OCI-LY7 (cell line): ENCODE data around the gene INSRR. TPM values are rescaled to one million over a fixed set of nuclear protein-coding genes. Genes with fewer than 3 reads are reported as not detected.

Source experiments
- BruUV-seq: library from RNA; stranded (reverse); fragments of 400-500 nt; replicated peaks from 2 replicates; lab custom pipeline; 2021; lab: Mats Ljungman, UMichigan
- CTCF ChIA-PET: fragments of 300-600 bp; sonication (Branson Sonifier 250); formaldehyde crosslinking; loops from one replicate; lab custom pipeline; 2022; ENCODE audit warnings: antibody characterized with exemption; ENCODE audit not compliant: unreplicated experiment; lab: Charles Lee
- POLR2A ChIA-PET: fragments of 300-600 bp; sonication (Branson Sonifier 250); formaldehyde crosslinking; loops from one replicate; lab custom pipeline; 2022; ENCODE audit warnings: antibody characterized with exemption; lab: Charles Lee
- DNase-seq: peaks from one replicate; pipeline ENCODE4 v3.0.0-alpha.2; 2015; ENCODE audit warnings: low spot score
- H2AFZ ChIP-seq: fragments of 200-600 bp; sonication (generic), shearing (Covaris generic); 2 replicates; pipeline ENCODE4 v1.6.1; 2014; ENCODE audit warnings: mild to moderate bottlenecking, antibody characterized with exemption, low read length, moderate library complexity
- H3K27ac ChIP-seq: fragments of 200-600 bp; sonication (generic); 2 replicates; pipeline ENCODE4 v1.5.1; 2014; ENCODE audit warnings: mixed run types, low read depth, mild to moderate bottlenecking, moderate library complexity, low read length, inconsistent platforms; ENCODE audit not compliant: poor library complexity, severe bottlenecking
- H3K36me3 ChIP-seq: fragments of 200-600 bp; sonication (generic); 2 replicates; pipeline ENCODE4 v1.6.1; 2014; ENCODE audit warnings: mild to moderate bottlenecking, antibody characterized with exemption, low read length, moderate library complexity, mixed read lengths; ENCODE audit not compliant: insufficient read depth
- H3K4me1 ChIP-seq: fragments of 200-600 bp; sonication (generic); 2 replicates; pipeline ENCODE4 v1.5.1; 2014; ENCODE audit warnings: mild to moderate bottlenecking, low read length; ENCODE audit not compliant: insufficient read depth, poor library complexity, severe bottlenecking
- H3K4me2 ChIP-seq: fragments of 200-600 bp; sonication (generic); 2 replicates; pipeline ENCODE4 v1.6.1; 2014; ENCODE audit warnings: mild to moderate bottlenecking, low read length
- H3K4me3 ChIP-seq: fragments of 200-600 bp; sonication (generic); 2 replicates; pipeline ENCODE4 v1.5.1; 2014; ENCODE audit warnings: mild to moderate bottlenecking, low read depth, low read length; ENCODE audit not compliant: poor library complexity, severe bottlenecking
- H3K79me2 ChIP-seq: fragments of 200-600 bp; sonication (generic); 2 replicates; pipeline ENCODE4 v1.6.1; 2016; ENCODE audit warnings: low read depth, mild to moderate bottlenecking, low read length, moderate library complexity, mixed read lengths; ENCODE audit not compliant: insufficient read depth
- H3K9me2 ChIP-seq: fragments of 200-600 bp; sonication (generic); 2 replicates; pipeline ENCODE4 v1.6.1; 2016; ENCODE audit warnings: mild to moderate bottlenecking, low read length, mixed read lengths; ENCODE audit not compliant: insufficient read depth
- H3K9me3 ChIP-seq: fragments of 200-600 bp; sonication (generic); 2 replicates; pipeline ENCODE4 v1.6.1; 2014; ENCODE audit warnings: mild to moderate bottlenecking, mixed run types, low read length, mixed read lengths
- H4K20me1 ChIP-seq: fragments of 200-600 bp; sonication (generic); 2 replicates; pipeline ENCODE4 v1.6.1; 2014; ENCODE audit warnings: mild to moderate bottlenecking, antibody characterized with exemption, low read length, moderate library complexity, mixed read lengths; ENCODE audit not compliant: insufficient read depth
- EZH2phosphoT487 ChIP-seq: fragments of 200-600 bp; sonication (generic); IDR thresholded peaks from 2 replicates; pipeline ENCODE4 v1.6.1; 2018; ENCODE audit warnings: low read depth, borderline replicate concordance, mild to moderate bottlenecking, mixed run types, antibody characterized with exemption, low read length, moderate library complexity, mixed read lengths
- intact Hi-C: fragments of 100-400 bp; cut with micrococcal nuclease; formaldehyde crosslinking; loops from one replicate; pipeline ENCODE4 v1.10.0; 2022; ENCODE audit not compliant: unreplicated experiment
- total RNA-seq, 2 experiments: library from RNA; depleted of rRNA in 1 of 2; stranded (reverse); fragments of >200 nt in 1 of 2; shearing (Covaris generic) in 1 of 2; gene quantifications; 2 replicates each; pipeline ENCODE4 v1.2.3, GENCODE V29; 2014 to 2022
- TF ChIP-seq, protein P1 (sequence below): fragments of 200-600 bp; sonication (generic); conservative IDR thresholded peaks from 2 replicates; pipeline ENCODE4 v1.5.1; 2014; ENCODE audit warnings: mild to moderate bottlenecking, antibody characterized with exemption, low read length, moderate library complexity, mixed read lengths

The INSRR gene
- total RNA-seq, 2 experiments from 2014 or later, result not detected

DNA sequence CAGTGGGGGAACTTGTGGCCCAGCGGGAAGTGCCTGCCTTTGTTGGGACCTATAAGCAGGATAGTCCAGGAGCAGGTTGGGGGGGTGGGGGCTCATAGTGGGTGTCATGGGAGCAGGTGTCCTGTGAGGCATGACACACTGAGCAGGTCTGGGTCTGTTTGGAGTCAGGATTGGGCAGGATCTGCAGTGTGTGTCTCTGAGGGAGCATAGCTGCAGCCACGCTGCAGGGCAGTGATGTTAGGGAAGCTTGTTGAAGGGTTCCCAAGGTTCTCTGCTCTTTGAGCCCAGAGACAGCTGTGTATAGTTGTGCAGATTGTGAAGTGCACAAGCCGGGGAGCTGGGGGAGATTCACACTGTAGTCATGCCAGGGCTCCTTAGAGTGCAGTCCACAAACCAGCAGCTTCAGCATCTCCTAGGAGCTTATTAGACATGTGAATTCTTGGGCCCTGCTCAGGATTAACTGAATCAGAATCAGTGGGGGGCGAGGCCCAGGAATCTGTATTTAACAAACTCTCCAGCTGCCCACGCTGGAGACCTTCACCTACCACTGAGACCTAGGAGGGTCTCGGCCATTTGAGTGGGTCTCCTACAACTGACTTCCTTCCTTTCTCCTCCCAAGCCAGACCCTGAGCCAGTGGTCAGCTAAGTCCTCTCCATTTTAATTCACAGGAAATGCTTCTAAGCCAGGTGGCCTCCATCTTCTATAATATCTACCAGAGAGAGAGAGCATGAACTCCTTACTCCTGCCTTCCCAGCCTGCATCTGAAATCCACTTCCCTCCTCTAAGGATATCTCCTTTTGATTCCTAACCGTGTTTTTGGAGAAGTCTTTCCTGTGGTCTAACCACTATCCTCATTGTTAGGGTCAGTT is 11.1 kb downstream of the INSRR start:
- Histone ChIP-seq H4K20me1 (no peaks in the 10 kb centered on the region), H3K27ac (no peak overlapping the region), H3K4me1 (no peaks in the 10 kb centered on the region), H3K9me2 (no peaks in the 10 kb centered on the region), H3K4me3 (no peak overlapping the region), H3K9me3 (no peaks in the 10 kb centered on the region), H3K4me2 (no peak overlapping the region), H3K36me3 (no peaks in the 10 kb centered on the region), H2AFZ (no peak overlapping the region), H3K79me2 (no peaks in the 10 kb centered on the region)
- POLR2A ChIA-PET, result no interaction called here
- TF ChIP-seq EZH2phosphoT487, result no peak
- TF ChIP-seq, protein P1, sequence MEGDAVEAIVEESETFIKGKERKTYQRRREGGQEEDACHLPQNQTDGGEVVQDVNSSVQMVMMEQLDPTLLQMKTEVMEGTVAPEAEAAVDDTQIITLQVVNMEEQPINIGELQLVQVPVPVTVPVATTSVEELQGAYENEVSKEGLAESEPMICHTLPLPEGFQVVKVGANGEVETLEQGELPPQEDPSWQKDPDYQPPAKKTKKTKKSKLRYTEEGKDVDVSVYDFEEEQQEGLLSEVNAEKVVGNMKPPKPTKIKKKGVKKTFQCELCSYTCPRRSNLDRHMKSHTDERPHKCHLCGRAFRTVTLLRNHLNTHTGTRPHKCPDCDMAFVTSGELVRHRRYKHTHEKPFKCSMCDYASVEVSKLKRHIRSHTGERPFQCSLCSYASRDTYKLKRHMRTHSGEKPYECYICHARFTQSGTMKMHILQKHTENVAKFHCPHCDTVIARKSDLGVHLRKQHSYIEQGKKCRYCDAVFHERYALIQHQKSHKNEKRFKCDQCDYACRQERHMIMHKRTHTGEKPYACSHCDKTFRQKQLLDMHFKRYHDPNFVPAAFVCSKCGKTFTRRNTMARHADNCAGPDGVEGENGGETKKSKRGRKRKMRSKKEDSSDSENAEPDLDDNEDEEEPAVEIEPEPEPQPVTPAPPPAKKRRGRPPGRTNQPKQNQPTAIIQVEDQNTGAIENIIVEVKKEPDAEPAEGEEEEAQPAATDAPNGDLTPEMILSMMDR, result no peak
- BruUV-seq, result no TSS peak
- intact Hi-C loops, result no loop called here
- DNase-seq, result no peak
- CTCF ChIA-PET, result no interaction called here

DNA sequence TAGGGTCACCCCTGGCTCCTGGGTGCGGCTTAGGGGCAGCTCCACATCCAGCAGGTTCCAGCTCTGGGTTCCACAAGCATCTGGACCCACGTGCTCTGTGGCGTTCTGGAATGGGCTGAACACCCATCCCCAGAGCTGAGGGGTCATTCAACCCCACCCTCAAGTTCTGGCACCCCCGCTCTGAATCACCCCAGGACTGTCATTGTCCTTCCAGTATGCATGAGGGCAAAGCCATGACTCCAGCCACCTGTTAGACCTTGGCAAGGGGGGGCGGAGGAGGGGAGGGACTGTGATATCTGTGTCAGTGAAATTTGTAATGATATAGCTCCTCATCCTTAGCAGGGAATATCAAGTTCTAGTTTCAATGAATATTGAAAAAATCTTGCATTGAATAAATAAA is 12.3 kb downstream of the INSRR start:
- Histone ChIP-seq H3K4me1 (no peaks in the 10 kb centered on the region), H2AFZ (no peak overlapping the region), H3K36me3 (no peaks in the 10 kb centered on the region), H3K27ac (no peak overlapping the region), H3K79me2 (no peaks in the 10 kb centered on the region), H3K9me3 (no peaks in the 10 kb centered on the region), H3K4me3 (no peak overlapping the region), H3K4me2 (no peak overlapping the region), H4K20me1 (no peaks in the 10 kb centered on the region), H3K9me2 (no peaks in the 10 kb centered on the region)
- TF ChIP-seq, protein P1, result no peak
- TF ChIP-seq EZH2phosphoT487, result no peak
- ChIA-PET POLR2A (no interaction called here), CTCF (no interaction called here)
- no peak for DNase-seq
- BruUV-seq, result no TSS peak
- intact Hi-C loops, result no loop called here

DNA sequence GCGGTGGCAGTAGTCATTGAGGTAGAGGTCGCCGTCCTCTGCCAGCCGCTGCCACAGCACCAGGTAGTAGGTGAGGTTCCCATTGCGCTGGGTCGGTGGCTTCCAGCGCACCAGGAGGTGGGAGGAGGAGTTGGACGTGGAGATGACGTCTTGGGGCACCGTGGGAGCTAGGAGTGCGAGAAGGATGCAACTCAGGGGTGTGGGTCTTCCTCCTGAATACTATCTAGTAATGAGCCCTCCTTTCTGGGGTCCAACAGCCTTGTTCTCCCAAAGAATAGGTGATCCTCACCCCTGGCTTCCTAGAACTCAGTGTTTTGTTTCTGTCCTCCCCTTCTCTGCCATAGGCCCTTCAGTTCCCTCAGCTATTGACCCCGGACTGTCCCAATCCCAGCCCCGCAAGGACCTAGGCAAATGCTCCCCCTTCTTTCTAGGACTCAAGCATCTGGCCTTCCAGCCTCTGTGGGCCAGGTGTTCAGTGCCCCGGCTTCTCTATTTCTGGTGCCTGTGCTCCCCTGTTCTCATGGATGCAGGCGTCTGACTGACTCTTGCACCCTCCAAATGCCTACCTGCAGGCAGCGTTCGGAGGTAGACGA is 12.9 kb downstream of the INSRR start:
- BruUV-seq, result no TSS peak
- no peaks in the 10 kb centered on the region for H4K20me1 ChIP-seq
- no peaks in the 10 kb centered on the region for H3K79me2 ChIP-seq
- no peak overlapping the region for H3K4me2 ChIP-seq
- H2AFZ ChIP-seq, result no peak overlapping the region
- no peak overlapping the region for H3K4me3 ChIP-seq
- POLR2A ChIA-PET, result no interaction called here
- H3K4me1 ChIP-seq, result no peaks in the 10 kb centered on the region
- CTCF ChIA-PET, result no interaction called here
- intact Hi-C loops, result no loop called here
- H3K27ac ChIP-seq, result no peak overlapping the region
- H3K9me3 ChIP-seq, result no peaks in the 10 kb centered on the region
- H3K36me3 ChIP-seq, result no peaks in the 10 kb centered on the region
- no peaks in the 10 kb centered on the region for H3K9me2 ChIP-seq
- TF ChIP-seq EZH2phosphoT487, result no peak
- TF ChIP-seq, protein P1, result no peak
- DNase-seq, result no peak
